ENCODE data around the gene TP53I11.

DNA sequence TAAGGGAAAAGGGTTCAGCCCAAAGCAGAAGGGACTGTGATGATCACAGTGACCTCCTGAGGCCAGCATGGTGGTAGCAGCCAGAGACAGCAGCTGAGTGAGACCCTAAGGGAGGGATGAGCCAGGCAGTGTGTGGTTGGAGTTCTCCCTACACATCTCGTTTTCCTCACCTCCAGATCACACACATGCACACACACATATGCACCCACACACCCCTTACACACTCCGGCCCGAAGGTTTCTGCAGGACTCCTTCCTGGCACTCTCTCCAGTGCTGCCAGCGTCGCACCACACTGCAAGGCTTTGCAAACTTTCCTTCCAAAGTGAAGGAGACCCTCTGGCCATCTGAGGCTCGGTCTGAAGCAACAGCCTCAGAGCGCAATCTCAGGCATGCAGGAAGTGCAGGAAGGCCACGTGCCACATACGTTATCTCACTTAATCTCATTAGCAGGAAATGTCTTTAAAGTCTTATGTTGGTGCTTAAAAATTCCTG is 26.9 kb upstream of the TP53I11 start:
- TF ChIP-seq EZH2phosphoT487 (IDR thresholded peaks at IDR 0.05; ENCODE audit: insufficient read depth, low read depth) (no peak), EZH2 (IDR thresholded peaks at IDR 0.05; ENCODE audit: insufficient read depth, poor library complexity, severe bottlenecking) (no peak)
